ENCODE results near the gene ZNF746.

GRCh38 chr7:149547126-149547525 is 49.5 kb upstream of the ZNF746 start:
- no peak for TF ChIP-seq CTCF (IDR thresholded peaks at IDR 0.05; ENCODE audit: low read length)
- no peak for TF ChIP-seq EZH2 (optimal IDR thresholded peaks at IDR 0.05; ENCODE audit: low read depth, low read length)
